ENCODE results near the gene CLCA4. TPM values are rescaled to one million over a fixed set of nuclear protein-coding genes. Genes with fewer than 3 reads are reported as not detected.
"Not testable (repeated sequence)": the region's sequence is repeated elsewhere in the genome, so short reads cannot be mapped to it uniquely, and the experiment has no call there.

CLCA4 gene
- total RNA-seq, 1 experiment from 2014 or later, result not detected

GRCh38 chr1:86530211-86530845 is 16.6 kb upstream of the CLCA4 start:
- DNase-seq (ENCODE audit: low read depth), result no peak

GRCh38 chr1:86537928-86538695 is 8.8 kb upstream of the CLCA4 start:
- DNase-seq (ENCODE audit: low read depth), result no peak

- no peak for DNase-seq (ENCODE audit: low read depth)
Measured at GRCh38 chr1:86538775-86539174, 8.1 kb upstream of the CLCA4 start.

- peak; percentile 1 for DNase-seq (ENCODE audit: low read depth)
Measured at GRCh38 chr1:86541859-86542258, 5.0 kb upstream of the CLCA4 start.

GRCh38 chr1:86542631-86543030 is 4.2 kb upstream of the CLCA4 start:
- peak; percentile 5 for DNase-seq (ENCODE audit: low read depth)

GRCh38 chr1:86548839-86549238 is 2.0 kb downstream of the CLCA4 start:
- no peak for DNase-seq (ENCODE audit: low read depth)

- DNase-seq (ENCODE audit: low read depth), result no peak
Measured at GRCh38 chr1:86551305-86551704, 4.4 kb downstream of the CLCA4 start.

GRCh38 chr1:86552376-86552775 is 5.5 kb downstream of the CLCA4 start:
- DNase-seq (ENCODE audit: low read depth), result no peak

- no peak for DNase-seq (ENCODE audit: low read depth)
Measured at GRCh38 chr1:86557739-86558138, 10.9 kb downstream of the CLCA4 start.

- no peak for DNase-seq (ENCODE audit: low read depth)
Measured at GRCh38 chr1:86563849-86564248, 17.0 kb downstream of the CLCA4 start.

GRCh38 chr1:86567341-86567740 is 20.5 kb downstream of the CLCA4 start:
- no peak for DNase-seq (ENCODE audit: low read depth)

GRCh38 chr1:86567878-86568277 is 21.0 kb downstream of the CLCA4 start:
- DNase-seq (ENCODE audit: low read depth), result no peak

- no peak for DNase-seq (ENCODE audit: low read depth)
Measured at GRCh38 chr1:86573763-86574484, 27.0 kb downstream of the CLCA4 start.

- no peak for DNase-seq (ENCODE audit: low read depth)
Measured at GRCh38 chr1:86581231-86581630, 34.4 kb downstream of the CLCA4 start.

GRCh38 chr1:86582161-86582560 is 35.3 kb downstream of the CLCA4 start:
- no peak for DNase-seq (ENCODE audit: low read depth)

- no peak for DNase-seq (ENCODE audit: low read depth)
Measured at GRCh38 chr1:86583032-86583431, 36.2 kb downstream of the CLCA4 start.

GRCh38 chr1:86583593-86583992 is 36.7 kb downstream of the CLCA4 start:
- DNase-seq (ENCODE audit: low read depth), result no peak

- DNase-seq (ENCODE audit: low read depth), result no peak
Measured at GRCh38 chr1:86594284-86594770, 47.4 kb downstream of the CLCA4 start.

GRCh38 chr1:86596224-86596623 is 49.3 kb downstream of the CLCA4 start:
- DNase-seq (ENCODE audit: low read depth), result no peak

GRCh38 chr1:86596741-86597290 is 49.9 kb downstream of the CLCA4 start:
- DNase-seq (ENCODE audit: low read depth), result no peak

- DNase-seq (ENCODE audit: low read depth), result not testable (repeated sequence)
Measured at GRCh38 chr1:86606080-86606479, 59.2 kb downstream of the CLCA4 start.

- DNase-seq (ENCODE audit: low read depth), result no peak
Measured at GRCh38 chr1:86616433-86616832, 69.6 kb downstream of the CLCA4 start.
